Omental fat pad (tissue), 4 donors: ENCODE measurements around the gene ZCCHC13. TPM values are rescaled to one million over a fixed set of nuclear protein-coding genes. Genes with fewer than 3 reads are reported as not detected.

Experiments used
- ATAC-seq: fragments of 150-250 bp; one replicate; pipeline ENCODE4 v1.9.1; 2016; ENCODE audit warnings: mild to moderate bottlenecking, moderate library complexity; ENCODE audit not compliant: low FRiP score
- DNase-seq: peaks from one replicate; pipeline ENCODE4 v3.0.0-alpha.2; 2019; ENCODE audit warnings: low spot score
- CTCF ChIP-seq, 3 donors: fragments of 450-650 bp; IDR thresholded peaks; one replicate each; pipeline ENCODE4 v1.5.1; 2016 to 2017; ENCODE audit warnings: antibody characterized with exemption in 3 of 3, mild to moderate bottlenecking in 3 of 3, moderate library complexity in 2 of 3
- total RNA-seq, 4 donors: library from RNA; depleted of rRNA; stranded (reverse); fragments of >200 nt; gene quantifications; one replicate each; pipeline ENCODE4 v1.1.0, GENCODE V29; 2016

ZCCHC13 gene
- total RNA-seq, 4 donors from 2014 or later: not detected

- DNase-seq (no peak), ATAC-seq (no peak)
- no peak for TF ChIP-seq CTCF (IDR thresholded peaks at IDR 0.05)
Measured at GRCh38 chrX:74277320-74277719, 26.7 kb upstream of the ZCCHC13 start.

- DNase-seq: no peak
- ATAC-seq: no peak
- no peak for TF ChIP-seq CTCF (IDR thresholded peaks at IDR 0.05)
Measured at GRCh38 chrX:74277846-74278245, 26.1 kb upstream of the ZCCHC13 start.

GRCh38 chrX:74280759-74281158 is 23.2 kb upstream of the ZCCHC13 start:
- no peak for TF ChIP-seq CTCF (IDR thresholded peaks at IDR 0.05)
- no peak for ATAC-seq
- no peak for DNase-seq

GRCh38 chrX:74284391-74284952 is 19.5 kb upstream of the ZCCHC13 start:
- no peak for DNase-seq
- TF ChIP-seq CTCF (IDR thresholded peaks at IDR 0.05): no peak
- no peak for ATAC-seq

- no peak for ATAC-seq
- TF ChIP-seq CTCF (IDR thresholded peaks at IDR 0.05): no peak
Measured at GRCh38 chrX:74286950-74287740, 16.8 kb upstream of the ZCCHC13 start.

GRCh38 chrX:74291577-74291963 is 12.4 kb upstream of the ZCCHC13 start:
- no peak for DNase-seq
- TF ChIP-seq CTCF (IDR thresholded peaks at IDR 0.05): no peak
- no peak for ATAC-seq

More at GRCh38 chrX:74286950-74287740, 16.8 kb upstream of the ZCCHC13 start:
- no peak for DNase-seq
